HEK293 (cell line): ENCODE data around the gene AMPD1.

ENCODE experiments used
- CTCF ChIA-PET: fragments of 350-600 bp; formaldehyde crosslinking; extraction: SDS; loops from one replicate; lab custom pipeline; 2021; ENCODE audit warnings: antibody characterized with exemption; lab: Yijun Ruan, JAX
- POLR2A ChIA-PET: fragments of 300-600 bp; formaldehyde crosslinking; extraction: SDS; loops from one replicate; lab custom pipeline; 2020; ENCODE audit warnings: antibody characterized with exemption, inconsistent platforms; lab: Yijun Ruan, JAX
- H3K27ac ChIP-seq: fragments of 200-500 bp; sonication (Bioruptor generic); 2 replicates; pipeline ENCODE4 v1.5.1; 2014; ENCODE audit warnings: low read depth, low read length, control low read depth, inconsistent platforms; ENCODE audit errors: extremely low read depth
- H3K36me3 ChIP-seq, 2 experiments: fragments of 200-500 bp in 1 of 2; sonication (Bioruptor generic) in 1 of 2; 1 replicate in 1 of 2; 2 replicates in 1 of 2; pipeline ENCODE4 v1.5.1; 2014 to 2017; ENCODE audit warnings: inconsistent platforms in 2 of 2, low read length in 2 of 2; ENCODE audit not compliant: control insufficient read depth in 2 of 2, insufficient read depth in 1 of 2
- H3K4me1 ChIP-seq: fragments of 200-500 bp; sonication (Bioruptor generic); 2 replicates; pipeline ENCODE4 v1.5.1; 2014; ENCODE audit warnings: mild to moderate bottlenecking, low read length, inconsistent platforms; ENCODE audit not compliant: control insufficient read depth, insufficient read depth
- H3K4me3 ChIP-seq: 2 replicates; pipeline ENCODE4 v1.5.1; 2011; ENCODE audit warnings: low read depth, mild to moderate bottlenecking, control low read depth, low read length, moderate library complexity
- H3K9me3 ChIP-seq: fragments of 200-500 bp; sonication (Bioruptor generic); 2 replicates; pipeline ENCODE4 v1.5.1; 2014; ENCODE audit warnings: low read depth, low read length, inconsistent platforms; ENCODE audit not compliant: control insufficient read depth, insufficient read depth
- CTCF ChIP-seq: fragments of 450-650 bp; formaldehyde crosslinking; IDR thresholded peaks from 2 replicates; pipeline ENCODE4 v1.5.1; 2016; ENCODE audit warnings: missing biosample characterization, missing genetic modification characterization
- ELK4 ChIP-seq: IDR thresholded peaks from 2 replicates; pipeline ENCODE4 v1.6.1; 2011; ENCODE audit warnings: mild to moderate bottlenecking, low read depth, low read length, borderline replicate concordance
- KLF1 ChIP-seq: fragments of 450-650 bp; formaldehyde crosslinking; IDR thresholded peaks from 2 replicates; pipeline ENCODE4 v1.5.1; 2016; ENCODE audit warnings: missing biosample characterization, missing genetic modification characterization
- KLF7 ChIP-seq: fragments of 450-650 bp; formaldehyde crosslinking; IDR thresholded peaks from 2 replicates; pipeline ENCODE4 v1.5.1; 2016; ENCODE audit warnings: missing biosample characterization, missing genetic modification characterization, borderline replicate concordance
- MZF1 ChIP-seq: fragments of 450-650 bp; formaldehyde crosslinking; IDR thresholded peaks from 2 replicates; pipeline ENCODE4 v1.5.1; 2017; ENCODE audit warnings: missing biosample characterization, missing genetic modification characterization, borderline replicate concordance
- PATZ1 ChIP-seq: fragments of 450-650 bp; formaldehyde crosslinking; IDR thresholded peaks from 2 replicates; pipeline ENCODE4 v1.5.1; 2016; ENCODE audit warnings: missing biosample characterization, missing genetic modification characterization
- RBAK ChIP-seq: fragments of 450-650 bp; formaldehyde crosslinking; IDR thresholded peaks from 2 replicates; pipeline ENCODE4 v1.5.1; 2016; ENCODE audit warnings: missing biosample characterization, missing genetic modification characterization
- REST ChIP-seq: fragments of 450-650 bp; formaldehyde crosslinking; IDR thresholded peaks from 2 replicates; pipeline ENCODE4 v1.5.1; 2016; ENCODE audit warnings: missing biosample characterization, missing genetic modification characterization
- TRIM28 ChIP-seq: IDR thresholded peaks from 2 replicates; pipeline ENCODE4 v1.6.1; 2011; ENCODE audit warnings: low read length, control low read depth, borderline replicate concordance
- YY2 ChIP-seq: fragments of 450-650 bp; formaldehyde crosslinking; IDR thresholded peaks from 2 replicates; pipeline ENCODE4 v1.5.1; 2016; ENCODE audit warnings: missing biosample characterization, missing genetic modification characterization
- ZBTB1 ChIP-seq: fragments of 450-650 bp; formaldehyde crosslinking; IDR thresholded peaks from 2 replicates; pipeline ENCODE4 v1.5.1; 2016; ENCODE audit warnings: missing biosample characterization, missing genetic modification characterization
- ZNF138 ChIP-seq: fragments of 450-650 bp; formaldehyde crosslinking; IDR thresholded peaks from 2 replicates; pipeline ENCODE4 v1.5.1; 2016; ENCODE audit warnings: missing biosample characterization, missing genetic modification characterization, borderline replicate concordance
- ZNF23 ChIP-seq: fragments of 450-650 bp; formaldehyde crosslinking; IDR thresholded peaks from 2 replicates; pipeline ENCODE4 v1.5.1; 2016; ENCODE audit warnings: missing biosample characterization, missing genetic modification characterization, borderline replicate concordance
- ZNF24 ChIP-seq: fragments of 450-650 bp; formaldehyde crosslinking; IDR thresholded peaks from 2 replicates; pipeline ENCODE4 v1.5.1; 2016; ENCODE audit warnings: missing biosample characterization, missing genetic modification characterization
- ZNF292 ChIP-seq: fragments of 450-650 bp; formaldehyde crosslinking; IDR thresholded peaks from 2 replicates; pipeline ENCODE4 v1.5.1; 2016; ENCODE audit warnings: low read depth, missing biosample characterization, missing genetic modification characterization, borderline replicate concordance
- ZNF366 ChIP-seq: fragments of 450-650 bp; formaldehyde crosslinking; conservative IDR thresholded peaks from 2 replicates; pipeline ENCODE4 v1.5.1; 2016; ENCODE audit warnings: missing biosample characterization, missing genetic modification characterization
- ZNF37A ChIP-seq: fragments of 450-650 bp; IDR thresholded peaks from 2 replicates; pipeline ENCODE4 v1.5.1; 2018; ENCODE audit warnings: missing biosample characterization, missing genetic modification characterization
- ZNF510 ChIP-seq: fragments of 450-650 bp; formaldehyde crosslinking; IDR thresholded peaks from 2 replicates; pipeline ENCODE4 v1.5.1; 2018; ENCODE audit warnings: mild to moderate bottlenecking, missing genetic modification characterization, missing biosample characterization; ENCODE audit not compliant: insufficient replicate concordance
- ZNF514 ChIP-seq: fragments of 450-650 bp; formaldehyde crosslinking; IDR thresholded peaks from 2 replicates; pipeline ENCODE4 v1.5.1; 2016; ENCODE audit warnings: missing biosample characterization, missing genetic modification characterization
- ZNF558 ChIP-seq: fragments of 450-650 bp; formaldehyde crosslinking; IDR thresholded peaks from 2 replicates; pipeline ENCODE4 v1.5.1; 2016; ENCODE audit warnings: missing biosample characterization, missing genetic modification characterization
- ZNF560 ChIP-seq: fragments of 450-650 bp; formaldehyde crosslinking; IDR thresholded peaks from 2 replicates; pipeline ENCODE4 v1.5.1; 2017; ENCODE audit warnings: missing biosample characterization, missing genetic modification characterization, borderline replicate concordance
- ZNF621 ChIP-seq: fragments of 450-650 bp; formaldehyde crosslinking; IDR thresholded peaks from 2 replicates; pipeline ENCODE4 v1.5.1; 2017; ENCODE audit warnings: missing biosample characterization, missing genetic modification characterization
- ZNF701 ChIP-seq: fragments of 450-650 bp; formaldehyde crosslinking; IDR thresholded peaks from 2 replicates; pipeline ENCODE4 v1.5.1; 2016; ENCODE audit warnings: missing biosample characterization, missing genetic modification characterization
- ZSCAN4 ChIP-seq: fragments of 450-650 bp; formaldehyde crosslinking; IDR thresholded peaks from 2 replicates; pipeline ENCODE4 v1.5.1; 2017; ENCODE audit warnings: missing biosample characterization, missing genetic modification characterization

Gene AMPD1

GRCh38 chr1:114685851-114686250 is 9.5 kb downstream of the AMPD1 start:
- no peaks in the 10 kb centered on the region for H3K36me3 ChIP-seq
- H3K9me3 ChIP-seq, result no peaks in the 10 kb centered on the region
- H3K4me1 ChIP-seq, result no peaks in the 10 kb centered on the region
- CTCF ChIA-PET, result no interaction called here
- no peak for TF ChIP-seq CTCF (tag by site-specific recombination)
- no peak for TF ChIP-seq ZNF23 (tag by site-specific recombination)
- no peak for TF ChIP-seq ZNF24 (tag by site-specific recombination)
- TF ChIP-seq ZNF292 (tag by site-specific recombination), result no peak
- no peak for TF ChIP-seq TRIM28
- no peak for TF ChIP-seq KLF1 (tag by site-specific recombination)
- no peak for TF ChIP-seq ZBTB1 (tag by site-specific recombination)
- TF ChIP-seq ELK4, result no peak
- H3K27ac ChIP-seq, result no peak overlapping the region
- no peak overlapping the region for H3K4me3 ChIP-seq
- POLR2A ChIA-PET, result no interaction called here

- POLR2A ChIA-PET, result no interaction called here
- H3K36me3 ChIP-seq, result no peaks in the 10 kb centered on the region
- H3K9me3 ChIP-seq, result no peaks in the 10 kb centered on the region
- no peak for TF ChIP-seq ZNF560 (tag by site-specific recombination)
- TF ChIP-seq MZF1 (tag by site-specific recombination), result no peak
- TF ChIP-seq ZNF292 (tag by site-specific recombination), result no peak
- no peak for TF ChIP-seq ZNF558 (tag by site-specific recombination)
- TF ChIP-seq ZNF366 (tag by site-specific recombination), result peak; percentile 47; the same call in 1 of the 2 replicates
- no peak for TF ChIP-seq REST (tag by site-specific recombination)
- TF ChIP-seq ZNF37A (tag by site-specific recombination), result no peak
- TF ChIP-seq ZNF514 (tag by site-specific recombination), result no peak
- no peak for TF ChIP-seq ZNF701 (tag by site-specific recombination)
- no peak overlapping the region for H3K4me3 ChIP-seq
- CTCF ChIA-PET, result interaction anchor here (0.6 kb wide), 1 partner anchor 424 kb away, joined by 3 read pairs; no protein-coding TSS in a partner anchor
- no peak overlapping the region for H3K27ac ChIP-seq
- H3K4me1 ChIP-seq, result no peaks in the 10 kb centered on the region
These were observed 17.7 kb downstream of the AMPD1 start for GRCh38 chr1:114677691-114678090.

GRCh38 chr1:114676115-114676514 is 19.2 kb downstream of the AMPD1 start:
- CTCF ChIA-PET, result no interaction called here
- Histone ChIP-seq H3K27ac (no peak overlapping the region), H3K9me3 (no peaks in the 10 kb centered on the region), H3K4me3 (no peak overlapping the region), H3K4me1 (no peaks in the 10 kb centered on the region), H3K36me3 (no peaks in the 10 kb centered on the region)
- POLR2A ChIA-PET, result no interaction called here
- TF ChIP-seq YY2 (tag by site-specific recombination) (no peak), PATZ1 (tag by site-specific recombination) (no peak), ZNF138 (tag by site-specific recombination) (no peak), ZNF621 (tag by site-specific recombination) (no peak), KLF7 (no peak), ZSCAN4 (tag by site-specific recombination) (no peak), RBAK (tag by site-specific recombination) (no peak), ZNF510 (tag by site-specific recombination) (no peak)
